HCT116 (cell line): ENCODE data around the gene E2F6. TPM values are rescaled to one million over a fixed set of nuclear protein-coding genes. Genes with fewer than 3 reads are reported as not detected.

ENCODE experiments used
- ATAC-seq: fragments of 200-7000 bp; cut with Tn5 transposase; 2 replicates; pipeline ENCODE4 v1.9.1; 2020; ENCODE audit warnings: mild to moderate bottlenecking, moderate library complexity
- BruUV-seq: library from RNA; stranded (reverse); fragments of 400-500 nt; replicated peaks from 2 replicates; lab custom pipeline; 2021; lab: Mats Ljungman, UMichigan
- CTCF ChIA-PET: fragments of 300-600 bp; sonication (Branson Sonifier 250); formaldehyde crosslinking; loops from one replicate; lab custom pipeline; 2021; ENCODE audit warnings: antibody characterized with exemption; lab: Charles Lee
- POLR2A ChIA-PET: fragments of 300-600, 350-600 bp; sonication (Branson Sonifier 250); formaldehyde crosslinking; loops from one replicate; lab custom pipeline; 2021; ENCODE audit warnings: antibody characterized with exemption; lab: Charles Lee
- RAD21 ChIA-PET, 2 experiments: fragments of 300-600 bp; sonication (Branson Sonifier 250); formaldehyde crosslinking; loops; one replicate each; lab custom pipeline; 2023; ENCODE audit warnings: low total read pairs in 2 of 2; ENCODE audit not compliant: uncharacterized antibody in 2 of 2, unreplicated experiment in 2 of 2, low non-redundant PET in 1 of 2; lab: Charles Lee
- DNase-seq: peaks from one replicate; pipeline ENCODE4 v3.0.0-alpha.2; 2010; ENCODE audit warnings: low read depth, low spot score
- H2AFZ ChIP-seq: fragments of 200-600 bp; shearing (Covaris generic), sonication (generic); 2 replicates; pipeline ENCODE4 v1.6.1; 2017; ENCODE audit warnings: low read depth, mixed run types, mixed read lengths, antibody characterized with exemption, low read length; ENCODE audit not compliant: poor library complexity, severe bottlenecking
- H3K27ac ChIP-seq: 2 replicates; pipeline ENCODE4 v1.5.1; 2012; ENCODE audit warnings: low read depth, low read length
- H3K27me3 ChIP-seq: fragments of 200-600 bp; sonication (generic); 2 replicates; pipeline ENCODE4 v1.6.1; 2016; ENCODE audit warnings: mixed run types, low read length, mixed read lengths; ENCODE audit not compliant: insufficient read depth
- H3K36me3 ChIP-seq, 2 experiments: fragments of 200-500 bp in 1 of 2; fragments of 200-600 bp in 1 of 2; sonication (Bioruptor generic) in 1 of 2; sonication (generic) in 1 of 2; 2 replicates each; pipeline versions ENCODE4 v1.5.1 to v1.6.1; 2014 to 2016; ENCODE audit warnings: low read length in 2 of 2, inconsistent platforms in 1 of 2, mixed read lengths in 1 of 2, mixed run types in 1 of 2; ENCODE audit not compliant: insufficient read depth in 2 of 2, control insufficient read depth in 1 of 2
- H3K4me1 ChIP-seq, 2 experiments: fragments of 200-600 bp in 1 of 2; sonication (generic) in 1 of 2; 2 replicates each; pipeline versions ENCODE4 v1.5.1 to v1.6.1; 2012 to 2017; ENCODE audit warnings: low read length in 2 of 2, inconsistent platforms in 1 of 2, mild to moderate bottlenecking in 1 of 2, mixed read lengths in 1 of 2, mixed run types in 1 of 2, moderate library complexity in 1 of 2; ENCODE audit not compliant: insufficient read depth in 2 of 2, control insufficient read depth in 1 of 2
- H3K4me2 ChIP-seq: fragments of 200-600 bp; sonication (generic); 2 replicates; pipeline ENCODE4 v1.6.1; 2017; ENCODE audit warnings: mixed run types, low read length, mixed read lengths
- H3K4me3 ChIP-seq, 2 experiments: fragments of 200-600 bp in 1 of 2; sonication (generic) in 1 of 2; replicated peaks in 1 of 2; 2 replicates each; pipeline ENCODE4 v1.5.1; 2011 to 2016; ENCODE audit warnings: low read length in 2 of 2, control low read depth in 1 of 2, low read depth in 1 of 2, mild to moderate bottlenecking in 1 of 2, mixed read lengths in 1 of 2, mixed run types in 1 of 2
- H3K79me2 ChIP-seq: fragments of 200-600 bp; sonication (generic); 2 replicates; pipeline ENCODE4 v1.6.1; 2017; ENCODE audit warnings: mild to moderate bottlenecking, mixed run types, low read length, moderate library complexity, mixed read lengths; ENCODE audit not compliant: insufficient read depth
- H3K9ac ChIP-seq: fragments of 200-600 bp; sonication (generic); 2 replicates; pipeline ENCODE4 v1.6.1; 2016; ENCODE audit warnings: low read length, mixed read lengths
- H3K9me2 ChIP-seq: fragments of 200-600 bp; sonication (generic), shearing (Covaris generic); 2 replicates; pipeline ENCODE4 v1.6.1; 2017; ENCODE audit warnings: mixed run types, mild to moderate bottlenecking, moderate library complexity; ENCODE audit not compliant: insufficient read depth
- H3K9me3 ChIP-seq, 2 experiments: fragments of 200-500 bp in 1 of 2; fragments of 200-600 bp in 1 of 2; sonication (Bioruptor generic) in 1 of 2; sonication (generic) in 1 of 2; 2 replicates each; pipeline ENCODE4 v1.6.1; 2014 to 2017; ENCODE audit warnings: low read length in 2 of 2, mixed read lengths in 2 of 2, inconsistent platforms in 1 of 2, low read depth in 1 of 2, mild to moderate bottlenecking in 1 of 2, mixed run types in 1 of 2, moderate library complexity in 1 of 2; ENCODE audit not compliant: control insufficient read depth in 1 of 2, insufficient read depth in 1 of 2
- H4K20me1 ChIP-seq: fragments of 200-600 bp; sonication (generic), shearing (Covaris generic); 2 replicates; pipeline ENCODE4 v1.6.1; 2017; ENCODE audit warnings: mixed run types, mild to moderate bottlenecking, moderate library complexity; ENCODE audit not compliant: insufficient read depth
- CEBPB ChIP-seq: IDR thresholded peaks from 2 replicates; pipeline ENCODE4 v1.6.1; 2012; ENCODE audit warnings: low read depth
- EGR1 ChIP-seq: IDR thresholded peaks from 2 replicates; pipeline ENCODE4 v1.6.1; 2012; ENCODE audit warnings: low read depth
- ELF1 ChIP-seq: IDR thresholded peaks from 2 replicates; pipeline ENCODE4 v1.6.1; 2012; ENCODE audit warnings: low read depth, borderline replicate concordance
- EZH2 ChIP-seq: fragments of 200-600 bp; sonication (generic); IDR thresholded peaks from 2 replicates; pipeline ENCODE4 v1.6.1; 2017; ENCODE audit warnings: antibody characterized with exemption, mixed run types
- FOSL1 ChIP-seq: IDR thresholded peaks from 2 replicates; pipeline ENCODE4 v1.6.1; 2012; ENCODE audit warnings: low read depth
- POLR2A ChIP-seq: IDR thresholded peaks from 2 replicates; pipeline ENCODE4 v1.7.0; 2011; ENCODE audit warnings: borderline replicate concordance; ENCODE audit not compliant: insufficient read depth, insufficient read length; ENCODE audit errors: extremely low read depth
- RAD21 ChIP-seq: IDR thresholded peaks from 2 replicates; pipeline ENCODE4 v1.6.1; 2012; ENCODE audit warnings: low read depth, mild to moderate bottlenecking
- REST ChIP-seq: IDR thresholded peaks from 2 replicates; pipeline ENCODE4 v1.6.1; 2012; ENCODE audit warnings: low read depth
- SIN3A ChIP-seq: IDR thresholded peaks from 2 replicates; pipeline ENCODE4 v1.6.1; 2012; ENCODE audit warnings: low read depth
- SRF ChIP-seq: IDR thresholded peaks from 2 replicates; pipeline ENCODE4 v1.6.1; 2012; ENCODE audit warnings: low read depth
- TCF7L2 ChIP-seq: IDR thresholded peaks from 2 replicates; pipeline ENCODE4 v1.7.0; 2011; ENCODE audit warnings: borderline replicate concordance, inconsistent platforms; ENCODE audit not compliant: insufficient read depth, insufficient read length; ENCODE audit errors: extremely low read depth
- YY1 ChIP-seq: IDR thresholded peaks from 2 replicates; pipeline ENCODE4 v1.6.1; 2011; ENCODE audit warnings: low read length, low read depth, moderate library complexity, mild to moderate bottlenecking; ENCODE audit not compliant: insufficient replicate concordance; ENCODE audit errors: extremely low read depth
- ZBTB33 ChIP-seq: IDR thresholded peaks from 2 replicates; pipeline ENCODE4 v1.6.1; 2011; ENCODE audit warnings: mild to moderate bottlenecking, low read length, moderate library complexity; ENCODE audit not compliant: insufficient replicate concordance; ENCODE audit errors: extremely low read depth
- ZFX ChIP-seq: fragments of 450-650 bp; IDR thresholded peaks from 2 replicates; pipeline ENCODE4 v1.6.1; 2017
- ZNF274 ChIP-seq: fragments of 200-500 bp; sonication (Bioruptor generic); IDR thresholded peaks from 2 replicates; pipeline ENCODE4 v1.6.1; 2014; ENCODE audit warnings: mild to moderate bottlenecking, low read depth, low read length, inconsistent platforms
- intact Hi-C: fragments of 100-400 bp; cut with micrococcal nuclease; formaldehyde crosslinking; loops from 2 replicates; pipeline ENCODE4 v1.10.0; 2022
- total RNA-seq: library from RNA; stranded (reverse); gene quantifications from one replicate; pipeline ENCODE4 v1.2.1, GENCODE V29; 2021; ENCODE audit not compliant: unreplicated experiment
- TF ChIP-seq, protein P1 (sequence below): IDR thresholded peaks from 2 replicates; pipeline ENCODE4 v1.6.1; 2012

The E2F6 gene
- total RNA-seq, 1 experiment from 2014 or later, result 22.8 TPM

DNA sequence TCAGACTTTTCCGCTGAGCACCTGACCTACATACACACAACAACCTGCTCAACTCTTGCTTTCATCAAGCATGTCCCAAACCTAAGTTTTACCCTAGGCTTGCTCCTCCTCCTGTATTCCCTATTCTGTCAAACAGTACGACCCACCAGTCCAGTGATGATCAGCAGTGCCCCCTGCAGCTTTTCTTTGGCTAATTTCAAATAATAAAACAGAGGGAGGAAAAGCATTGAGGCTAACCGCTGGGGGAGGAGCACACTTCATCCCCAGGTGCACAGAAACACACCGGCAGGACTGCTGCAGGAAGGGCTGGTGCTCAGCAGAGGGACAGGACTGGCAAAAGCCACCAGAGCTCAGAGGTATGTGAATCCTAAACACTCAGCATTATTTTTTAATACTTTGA lies 21.2 kb downstream of the E2F6 start (continued):
- TF ChIP-seq REST (no peak), RAD21 (peak; percentile 13; the same call in 1 of the 2 replicates)

- BruUV-seq, result no TSS peak
- ChIA-PET CTCF (no interaction called here), RAD21 (no interaction called here), POLR2A (no interaction called here)
- H3K27ac ChIP-seq, result no peak overlapping the region
- no peaks in the 10 kb centered on the region for H3K79me2 ChIP-seq
- H4K20me1 ChIP-seq, result no peaks in the 10 kb centered on the region
- no peak overlapping the region for H3K4me2 ChIP-seq
- no peak overlapping the region for H3K9ac ChIP-seq
- H3K4me3 ChIP-seq, result no peak overlapping the region
- no peaks in the 10 kb centered on the region for H3K27me3 ChIP-seq
- H3K9me3 ChIP-seq, result no peaks in the 10 kb centered on the region; a peak in 1 of 4 replicates
- no peaks in the 10 kb centered on the region for H3K4me1 ChIP-seq
- no peaks in the 10 kb centered on the region for H3K9me2 ChIP-seq
- no peak for ATAC-seq
- no peak overlapping the region for H2AFZ ChIP-seq
- peaks cover 0 to 20% of the 10 kb centered on the region in 2 experiments; a peak in 1 of 4 replicates for H3K36me3 ChIP-seq
- DNase-seq, result no peak
- intact Hi-C loops, result no loop called here
- no peak for TF ChIP-seq EGR1
- TF ChIP-seq SRF, result no peak
- TF ChIP-seq ZBTB33, result no peak
- TF ChIP-seq FOSL1, result no peak
- TF ChIP-seq, protein P1, sequence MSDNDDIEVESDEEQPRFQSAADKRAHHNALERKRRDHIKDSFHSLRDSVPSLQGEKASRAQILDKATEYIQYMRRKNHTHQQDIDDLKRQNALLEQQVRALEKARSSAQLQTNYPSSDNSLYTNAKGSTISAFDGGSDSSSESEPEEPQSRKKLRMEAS, result no peak
- TF ChIP-seq EZH2, result no peak
- no peak for TF ChIP-seq CEBPB
- TF ChIP-seq YY1, result no peak
- no peak for TF ChIP-seq POLR2A
- TF ChIP-seq SIN3A, result no peak
- TF ChIP-seq ELF1, result no peak
- no peak for TF ChIP-seq TCF7L2
- no peak for TF ChIP-seq REST
- no peak for TF ChIP-seq ZNF274
- TF ChIP-seq ZFX, result no peak
Observed at GRCh38 chr2:11438555-11439080, 27.3 kb downstream of the E2F6 start.
